ENCODE results near the gene HSD17B4. TPM values are rescaled to one million over a fixed set of nuclear protein-coding genes. Genes with fewer than 3 reads are reported as not detected.

The HSD17B4 gene
- total RNA-seq, 2 donors from 2014 or later: 249 to 314 TPM

DNA sequence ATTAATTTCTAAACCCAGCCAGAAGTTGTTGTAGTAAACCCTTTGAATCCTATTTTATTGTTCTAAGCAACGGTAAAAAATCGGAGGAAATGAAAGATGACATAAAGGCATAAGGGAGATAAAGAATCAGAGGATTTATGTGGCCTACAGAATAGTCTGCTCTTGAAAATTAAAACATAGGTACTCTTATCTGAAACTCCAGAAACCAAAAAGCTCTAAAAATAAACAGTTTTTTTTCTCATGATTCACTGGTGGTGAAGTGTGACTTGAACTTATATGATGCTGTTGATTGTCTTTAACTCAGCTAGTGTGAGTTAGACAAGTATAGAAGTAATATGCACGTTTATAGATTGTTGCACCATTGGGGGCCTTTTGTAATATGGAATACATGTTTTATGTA lies 80.3 kb downstream of the HSD17B4 start:
- DNase-seq (no peak), ATAC-seq (no peak)
- intact Hi-C loops (cut with DNase I, micrococcal nuclease): no loop called here

- intact Hi-C loops (cut with DNase I, micrococcal nuclease): no loop called here
- ATAC-seq: no peak
- no peak for DNase-seq
These were observed 85.4 kb downstream of the HSD17B4 start for GRCh38 chr5:119537704-119538103.

- DNase-seq: no peak
- ATAC-seq: no peak
- intact Hi-C loops (cut with DNase I, micrococcal nuclease): no loop called here
These were observed 89.4 kb downstream of the HSD17B4 start for GRCh38 chr5:119541716-119542115.

GRCh38 chr5:119551819-119552218 lies 99.5 kb downstream of the HSD17B4 start:
- ATAC-seq (no peak), DNase-seq (no peak)
- intact Hi-C loops (cut with DNase I, micrococcal nuclease): no loop called here

- ATAC-seq (no peak), DNase-seq (no peak)
- intact Hi-C loops (cut with DNase I, micrococcal nuclease): no loop called here
These were observed 102.3 kb downstream of the HSD17B4 start for GRCh38 chr5:119554597-119554996.

GRCh38 chr5:119570910-119571309 lies 118.6 kb downstream of the HSD17B4 start:
- intact Hi-C loops (cut with DNase I, micrococcal nuclease): no loop called here
- ATAC-seq (no peak), DNase-seq (no peak)

DNA sequence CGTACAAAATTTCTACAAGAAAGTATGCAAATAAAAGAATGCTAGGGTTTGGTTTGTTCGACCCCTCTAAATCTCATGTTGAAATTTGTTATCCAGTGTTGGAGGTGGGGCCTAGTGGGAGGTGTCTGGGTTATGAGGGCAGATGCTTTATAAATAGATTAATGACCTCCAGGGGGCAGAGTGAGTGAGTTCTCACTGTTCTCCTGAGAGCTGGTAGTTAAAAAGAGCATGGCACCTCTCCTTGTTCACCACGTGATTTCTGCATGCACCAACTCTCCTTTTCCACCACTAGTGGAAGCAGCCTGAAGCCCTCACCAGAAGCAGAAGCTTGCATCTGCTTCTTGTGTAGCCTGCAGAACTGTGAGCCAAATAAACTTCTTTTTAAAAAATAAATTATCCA lies 126.6 kb downstream of the HSD17B4 start:
- intact Hi-C loops (cut with DNase I, micrococcal nuclease): no loop called here
- peak in 1 of 2 donors; percentile 4 for DNase-seq
- no peak for ATAC-seq

DNA sequence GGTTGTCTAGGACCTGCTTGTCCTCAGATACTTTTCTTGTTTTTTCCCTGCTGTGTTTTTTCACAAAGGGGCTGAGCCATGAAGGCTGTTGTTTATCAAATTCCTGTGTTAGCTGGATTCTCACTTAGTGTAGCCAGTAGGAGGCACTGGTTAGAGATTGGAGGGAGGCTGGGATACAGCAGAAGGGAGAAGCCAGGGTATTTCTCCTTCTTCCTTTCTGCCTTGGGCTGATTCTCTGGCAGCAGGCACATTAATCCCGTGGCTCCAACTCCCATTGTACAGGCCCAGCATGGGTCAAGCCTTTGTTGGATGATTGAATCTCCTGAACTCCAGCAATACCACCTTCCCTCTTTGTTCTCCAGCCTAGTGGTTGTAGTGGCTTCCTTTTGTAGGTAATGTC lies 130.7 kb downstream of the HSD17B4 start:
- DNase-seq (no peak), ATAC-seq (no peak)
- intact Hi-C loops (cut with DNase I, micrococcal nuclease): no loop called here

DNA sequence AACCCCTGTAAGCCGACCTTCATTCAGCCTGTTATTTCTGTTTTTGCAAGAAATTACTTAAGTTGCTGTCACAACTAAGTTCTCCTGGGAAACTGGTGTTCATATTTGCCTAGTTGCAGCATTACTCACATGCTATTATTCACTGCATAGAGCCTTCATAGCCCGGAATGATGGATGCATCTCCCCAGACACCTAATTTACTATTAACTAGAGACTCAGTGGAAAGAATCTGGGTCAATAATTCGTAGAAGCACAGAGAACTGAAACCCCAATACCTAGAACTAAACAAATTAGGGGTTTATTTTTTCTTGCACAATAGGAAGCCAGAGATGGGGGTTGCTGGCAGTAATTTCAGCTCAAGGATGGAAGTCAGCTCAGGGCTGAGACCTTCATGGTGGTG lies 131.4 kb downstream of the HSD17B4 start:
- ATAC-seq: no peak
- no peak for DNase-seq
- intact Hi-C loops (cut with DNase I, micrococcal nuclease): no loop called here

Other genes with a start within 250 kb of the HSD17B4 start
- gene TNFAIP8, start 96.5 kb upstream of the HSD17B4 start, total RNA-seq: 10 to 100 TPM in 1 of 2 donors, 1 to 10 TPM in 1; 7.0 to 11.8 TPM
- not detected for gene FAM170A, start 177.1 kb downstream of the HSD17B4 start, total RNA-seq

Data from left colon (tissue), 2 donors.